Caco-2 (cell line): ENCODE data around the gene COPS7A. TPM values are rescaled to one million over a fixed set of nuclear protein-coding genes. Genes with fewer than 3 reads are reported as not detected.

Source experiments
- BruUV-seq: library from RNA; stranded (reverse); fragments of 400-500 nt; replicated peaks from 2 replicates; lab custom pipeline; 2021; lab: Mats Ljungman, UMichigan
- CTCF ChIA-PET: fragments of 300-600 bp; sonication (Branson Sonifier 250); formaldehyde crosslinking; loops from one replicate; lab custom pipeline; 2022; ENCODE audit warnings: antibody characterized with exemption; lab: Charles Lee
- POLR2A ChIA-PET: fragments of 300-600 bp; sonication (Branson Sonifier 250); formaldehyde crosslinking; loops from one replicate; lab custom pipeline; 2022; ENCODE audit warnings: antibody characterized with exemption; lab: Charles Lee
- DNase-seq, 2 experiments: peaks; one replicate each; pipeline versions ENCODE4 v3.0.0 to v3.0.0-alpha.2; 2020 to 2022
- H3K27me3 ChIP-seq: replicated peaks from 2 replicates; pipeline ENCODE4 v1.6.0; 2011; ENCODE audit warnings: low read length; ENCODE audit not compliant: control insufficient read depth, insufficient read depth
- H3K36me3 ChIP-seq: 2 replicates; pipeline ENCODE4 v1.5.1; 2011; ENCODE audit warnings: low read length; ENCODE audit not compliant: control insufficient read depth, insufficient read depth
- H3K4me1 ChIP-seq: fragments of 250-450 bp; sonication (Bioruptor Pico); 2 replicates; pipeline ENCODE4 v1.5.1; 2020; ENCODE audit warnings: mild to moderate bottlenecking
- H3K4me3 ChIP-seq: 2 replicates; pipeline ENCODE4 v1.5.1; 2011; ENCODE audit warnings: low read depth, mild to moderate bottlenecking, control low read depth, low read length
- H3K9me3 ChIP-seq: fragments of 250-450 bp; sonication (Bioruptor Pico); 2 replicates; pipeline ENCODE4 v1.5.1; 2020; ENCODE audit warnings: mild to moderate bottlenecking, moderate library complexity
- H3K27ac Mint-ChIP-seq: one replicate; pipeline ENCODE4 v1.8.0; 2022; ENCODE audit warnings: mixed read lengths; ENCODE audit not compliant: unreplicated experiment
- H3K27me3 Mint-ChIP-seq: one replicate; pipeline ENCODE4 v1.8.0; 2022; ENCODE audit warnings: mixed read lengths; ENCODE audit not compliant: insufficient read depth, unreplicated experiment
- H3K36me3 Mint-ChIP-seq: one replicate; pipeline ENCODE4 v1.8.0; 2022; ENCODE audit warnings: mild to moderate bottlenecking, mixed read lengths; ENCODE audit not compliant: insufficient read depth, unreplicated experiment
- H3K4me1 Mint-ChIP-seq: one replicate; pipeline ENCODE4 v1.8.0; 2022; ENCODE audit warnings: low read depth, mixed read lengths; ENCODE audit not compliant: unreplicated experiment
- H3K4me3 Mint-ChIP-seq: one replicate; pipeline ENCODE4 v1.8.0; 2022; ENCODE audit warnings: mild to moderate bottlenecking, moderate library complexity, mixed read lengths; ENCODE audit not compliant: unreplicated experiment
- H3K9me3 Mint-ChIP-seq: one replicate; pipeline ENCODE4 v1.8.0; 2022; ENCODE audit warnings: mixed read lengths; ENCODE audit not compliant: unreplicated experiment
- intact Hi-C: fragments of 100-400 bp; cut with micrococcal nuclease; formaldehyde crosslinking; loops from one replicate; pipeline ENCODE4 v1.10.0; 2022; ENCODE audit not compliant: unreplicated experiment
- total RNA-seq: library from RNA; stranded (reverse); gene quantifications from 2 replicates; pipeline ENCODE4 v1.2.3, GENCODE V29; 2022
- TF ChIP-seq, protein P1 (sequence below), 2 experiments: fragments of 200-600 bp in 1 of 2; IDR thresholded peaks; 1 replicate in 1 of 2; 2 replicates in 1 of 2; pipeline versions ENCODE4 v1.5.1 to v1.8.0; 2011 to 2022; ENCODE audit warnings: antibody characterized with exemption in 1 of 2, control low read depth in 1 of 2, inconsistent platforms in 1 of 2, low read depth in 1 of 2, low read length in 1 of 2, mild to moderate bottlenecking in 1 of 2, moderate library complexity in 1 of 2; ENCODE audit not compliant: insufficient read depth in 1 of 2, severe bottlenecking in 1 of 2, unreplicated experiment in 1 of 2

The COPS7A gene
- total RNA-seq, 1 experiment from 2014 or later = 56.8 TPM

DNA sequence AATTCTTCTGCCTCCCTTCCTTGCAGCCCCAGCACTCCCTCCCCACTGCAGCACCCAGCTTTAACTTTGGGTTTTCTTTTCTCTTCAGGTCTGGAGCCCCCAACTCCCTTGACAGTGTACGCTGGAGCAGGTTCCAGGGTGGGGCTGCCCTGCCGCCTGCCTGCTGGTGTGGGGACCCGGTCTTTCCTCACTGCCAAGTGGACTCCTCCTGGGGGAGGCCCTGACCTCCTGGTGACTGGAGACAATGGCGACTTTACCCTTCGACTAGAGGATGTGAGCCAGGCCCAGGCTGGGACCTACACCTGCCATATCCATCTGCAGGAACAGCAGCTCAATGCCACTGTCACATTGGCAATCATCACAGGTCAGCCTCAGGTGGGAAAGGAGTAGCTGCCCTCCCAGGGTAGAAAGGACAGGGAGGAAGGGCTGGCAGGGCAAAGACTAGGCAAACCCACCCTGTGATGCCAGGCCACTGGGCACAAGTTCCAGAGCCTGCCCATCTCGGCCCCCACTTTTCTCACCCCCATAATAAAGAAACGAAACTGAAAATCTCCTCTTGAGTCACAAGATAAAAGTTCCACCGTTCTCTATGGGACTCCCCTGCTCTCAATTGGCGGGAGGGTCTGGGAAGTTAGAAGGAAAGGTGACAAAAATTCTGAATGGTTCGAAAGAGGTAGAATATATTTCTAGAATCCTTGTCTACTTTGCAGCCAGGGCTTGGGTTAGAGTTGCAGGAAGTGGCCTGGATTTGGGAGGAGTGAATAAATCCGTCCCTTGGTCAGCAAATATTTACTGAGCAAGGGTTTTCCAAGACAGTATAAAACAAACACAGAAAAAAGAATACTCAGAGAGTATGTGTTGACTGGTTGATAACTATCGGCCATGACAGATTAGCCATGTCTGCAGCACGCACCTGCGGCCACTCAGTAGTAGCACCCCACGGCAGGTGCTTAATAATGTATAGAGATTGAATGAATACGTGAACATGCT, 51.6 kb downstream of the COPS7A start:
- CTCF ChIA-PET = interaction anchor here (1.8 to 2.2 kb wide), 2 partner anchors 9 to 22 kb away, joined by 9 to 10 read pairs; partner anchors contain the start of genes MLF2 and PTMS
- Mint-ChIP-seq H3K27ac (peak overlapping the region; percentile 5), H3K4me1 (peaks cover 49% of the 10 kb centered on the region), H3K9me3 (no peaks in the 10 kb centered on the region), H3K4me3 (peak overlapping the region; percentile 0), H3K27me3 (no peaks in the 10 kb centered on the region), H3K36me3 (no peaks in the 10 kb centered on the region)
- Histone ChIP-seq H3K9me3 (no peaks in the 10 kb centered on the region), H3K4me1 (peaks cover 31% of the 10 kb centered on the region), H3K27me3 (no peaks in the 10 kb centered on the region), H3K36me3 (peaks cover 9% of the 10 kb centered on the region; the same call in 1 of the 2 replicates), H3K4me3 (no peak overlapping the region)
- no TSS peak for BruUV-seq
- TF ChIP-seq, protein P1, sequence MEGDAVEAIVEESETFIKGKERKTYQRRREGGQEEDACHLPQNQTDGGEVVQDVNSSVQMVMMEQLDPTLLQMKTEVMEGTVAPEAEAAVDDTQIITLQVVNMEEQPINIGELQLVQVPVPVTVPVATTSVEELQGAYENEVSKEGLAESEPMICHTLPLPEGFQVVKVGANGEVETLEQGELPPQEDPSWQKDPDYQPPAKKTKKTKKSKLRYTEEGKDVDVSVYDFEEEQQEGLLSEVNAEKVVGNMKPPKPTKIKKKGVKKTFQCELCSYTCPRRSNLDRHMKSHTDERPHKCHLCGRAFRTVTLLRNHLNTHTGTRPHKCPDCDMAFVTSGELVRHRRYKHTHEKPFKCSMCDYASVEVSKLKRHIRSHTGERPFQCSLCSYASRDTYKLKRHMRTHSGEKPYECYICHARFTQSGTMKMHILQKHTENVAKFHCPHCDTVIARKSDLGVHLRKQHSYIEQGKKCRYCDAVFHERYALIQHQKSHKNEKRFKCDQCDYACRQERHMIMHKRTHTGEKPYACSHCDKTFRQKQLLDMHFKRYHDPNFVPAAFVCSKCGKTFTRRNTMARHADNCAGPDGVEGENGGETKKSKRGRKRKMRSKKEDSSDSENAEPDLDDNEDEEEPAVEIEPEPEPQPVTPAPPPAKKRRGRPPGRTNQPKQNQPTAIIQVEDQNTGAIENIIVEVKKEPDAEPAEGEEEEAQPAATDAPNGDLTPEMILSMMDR (IDR thresholded peaks at IDR 0.05; ENCODE audit: insufficient read depth in 1 of 2, low read depth in 1 of 2, low read length in 1 of 2, severe bottlenecking in 1 of 2, unreplicated experiment in 1 of 2) = no peak
- DNase-seq = peak in 1 of 2 experiments; percentile 39
- POLR2A ChIA-PET = interaction anchor here (1.4 kb wide), 1 partner anchor 9 kb away, joined by 8 read pairs; the partner anchor contains the start of gene PTMS
- intact Hi-C loops = loop anchor here (5.0 kb wide), 2 partner anchors 53 to 208 kb away; partner anchors contain the start of genes COPS7A and NOP2

DNA sequence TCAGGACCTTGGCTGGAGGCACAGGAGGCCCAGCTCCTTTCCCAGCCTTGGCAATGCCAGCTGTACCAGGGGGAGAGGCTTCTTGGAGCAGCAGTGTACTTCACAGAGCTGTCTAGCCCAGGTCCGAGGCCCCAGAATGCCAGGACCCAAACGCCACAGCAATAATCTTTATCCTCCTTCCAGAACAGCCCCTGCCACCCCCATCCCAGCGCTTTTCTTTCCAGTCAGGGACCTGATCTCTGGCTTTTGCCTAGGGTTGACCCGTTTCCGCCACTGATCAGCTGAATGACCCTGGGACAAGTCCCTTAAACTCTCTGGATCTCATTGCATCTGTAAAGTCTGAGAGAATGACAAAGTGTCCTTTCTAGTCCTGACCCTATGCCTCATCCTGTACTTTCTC, 53.5 kb downstream of the COPS7A start:
- no peaks in the 10 kb centered on the region for H3K27me3 ChIP-seq
- Mint-ChIP-seq H3K36me3 (no peaks in the 10 kb centered on the region), H3K4me3 (no peak overlapping the region), H3K27me3 (no peaks in the 10 kb centered on the region), H3K27ac (no peak overlapping the region), H3K4me1 (peaks cover 43% of the 10 kb centered on the region), H3K9me3 (no peaks in the 10 kb centered on the region)
- TF ChIP-seq, protein P1 (IDR thresholded peaks at IDR 0.05; ENCODE audit: insufficient read depth in 1 of 2, low read depth in 1 of 2, low read length in 1 of 2, severe bottlenecking in 1 of 2, unreplicated experiment in 1 of 2) = no peak
- ChIA-PET POLR2A (interaction anchor here (1.1 to 2.3 kb wide), 2 partner anchors 11 to 24 kb away, joined by 5 to 20 read pairs; partner anchors contain the start of genes MLF2 and PTMS), CTCF (interaction anchor here (0.6 to 3.1 kb wide), 2 partner anchors 11 to 24 kb away, joined by 3 to 51 read pairs; partner anchors contain the start of genes MLF2 and PTMS)
- DNase-seq = no peak
- H3K36me3 ChIP-seq = 0 out of 2 replicates have a peak, but pooled peaks cover 1% of the 10 kb centered on the region
- H3K9me3 ChIP-seq = no peaks in the 10 kb centered on the region
- intact Hi-C loops = loop anchor here (5.0 kb wide), 2 partner anchors 55 to 210 kb away; partner anchors contain the start of genes COPS7A and NOP2
- H3K4me1 ChIP-seq = peaks cover 31% of the 10 kb centered on the region
- H3K4me3 ChIP-seq = no peak overlapping the region
- BruUV-seq = no TSS peak

DNA sequence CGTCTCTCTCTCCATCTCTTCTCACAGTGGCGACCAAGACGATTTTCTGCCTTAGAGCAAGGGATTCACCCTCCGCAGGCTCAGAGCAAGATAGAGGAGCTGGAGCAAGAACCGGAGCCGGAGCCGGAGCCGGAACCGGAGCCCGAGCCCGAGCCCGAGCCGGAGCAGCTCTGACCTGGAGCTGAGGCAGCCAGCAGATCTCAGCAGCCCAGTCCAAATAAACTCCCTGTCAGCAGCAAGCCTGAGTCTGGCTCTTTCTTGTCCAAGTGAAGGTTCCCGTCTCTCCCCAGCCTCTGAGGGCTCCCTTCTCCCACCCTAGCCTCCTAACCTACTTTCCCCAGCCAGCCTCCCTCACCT, 54.3 kb downstream of the COPS7A start:
- POLR2A ChIA-PET = interaction anchor here (0.6 to 2.3 kb wide), 4 partner anchors 12 to 238 kb away, joined by 3 to 20 read pairs (median 6); partner anchors contain the start of genes MLF2, PTMS and USP5
- TF ChIP-seq, protein P1 (IDR thresholded peaks at IDR 0.05; ENCODE audit: insufficient read depth in 1 of 2, low read depth in 1 of 2, low read length in 1 of 2, severe bottlenecking in 1 of 2, unreplicated experiment in 1 of 2) = no peak
- CTCF ChIA-PET = interaction anchor here (0.6 to 3.1 kb wide), 10 partner anchors 10 to 240 kb away, joined by 3 to 51 read pairs (median 4); partner anchors contain the start of genes COPS7A, LPCAT3, MLF2 and PTMS
- Histone ChIP-seq H3K4me3 (peak overlapping the region; percentile 44), H3K4me1 (peaks cover 31% of the 10 kb centered on the region), H3K27me3 (no peaks in the 10 kb centered on the region), H3K36me3 (0 out of 2 replicates have a peak, but pooled peaks cover under 1% of the 10 kb centered on the region), H3K9me3 (no peaks in the 10 kb centered on the region)
- BruUV-seq = no TSS peak
- H3K9me3 Mint-ChIP-seq = no peaks in the 10 kb centered on the region
- intact Hi-C loops = loop anchor here (2.0 to 5.0 kb wide), 4 partner anchors 56 to 211 kb away; partner anchors contain the start of genes COPS7A and NOP2
- peak overlapping the region; percentile 81 for H3K4me3 Mint-ChIP-seq
- no peaks in the 10 kb centered on the region for H3K27me3 Mint-ChIP-seq
- H3K27ac Mint-ChIP-seq = peak overlapping the region; percentile 58
- DNase-seq = peak; percentile 70 to 80
- peaks cover 43% of the 10 kb centered on the region for H3K4me1 Mint-ChIP-seq
- H3K36me3 Mint-ChIP-seq = no peaks in the 10 kb centered on the region
